ENCODE results near the gene IPPK. TPM values are rescaled to one million over a fixed set of nuclear protein-coding genes. Genes with fewer than 3 reads are reported as not detected.
A peak's percentile ranks its signal among the peaks of the same experiment; 100 is the strongest.

IPPK gene
- total RNA-seq, 2 donors from 2014 or later, result 10.3 to 14.0 TPM

DNA sequence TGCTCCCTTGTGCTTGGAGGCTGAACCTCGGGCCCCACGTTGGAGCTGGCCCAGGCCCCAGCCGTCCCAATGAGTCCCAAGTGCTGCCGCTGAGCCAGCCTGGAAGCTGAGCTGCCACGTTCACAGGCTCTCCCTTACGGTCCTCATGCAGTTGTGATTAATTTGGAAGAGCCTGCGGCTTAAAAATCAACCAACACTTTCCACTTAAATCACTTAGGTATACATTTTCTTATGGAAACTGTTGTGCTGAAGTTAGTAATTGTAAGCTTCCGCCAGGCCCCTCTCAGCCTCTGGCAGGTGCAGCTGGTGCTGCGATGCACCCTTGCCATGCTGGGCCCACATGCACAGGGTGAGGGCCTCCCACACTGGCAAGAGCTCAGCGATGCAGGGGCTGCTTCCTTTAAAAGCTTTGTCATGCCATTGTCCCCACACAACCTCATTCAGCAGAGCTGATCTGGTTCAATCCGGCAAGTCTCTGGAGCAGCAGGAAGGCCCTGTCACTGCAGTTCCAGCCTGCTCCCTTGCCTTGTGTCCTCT is 61.0 kb downstream of the IPPK start:
- intact Hi-C loops (cut with DNase I), result no loop called here
- H3K27ac ChIP-seq, result peak overlapping the region in 1 of 2 donors; percentile 65
- no peaks in the 10 kb centered on the region for H3K4me1 ChIP-seq (replicated peaks)
- WGBS, result 66% methylated on average over 11 of the region's 11 CpGs
- TF ChIP-seq POLR2AphosphoS5 (IDR thresholded peaks at IDR 0.05), result no peak
- no peak for TF ChIP-seq POLR2A (IDR thresholded peaks at IDR 0.05)
- H3K9me3 ChIP-seq, result no peaks in the 10 kb centered on the region
- H3K36me3 ChIP-seq, result no peaks in the 10 kb centered on the region
- DNase-seq (ENCODE audit: low spot score), result no peak
- no peak overlapping the region for H3K4me3 ChIP-seq
- no peaks in the 10 kb centered on the region for H3K27me3 ChIP-seq (replicated peaks; ENCODE audit: insufficient read depth)

DNA sequence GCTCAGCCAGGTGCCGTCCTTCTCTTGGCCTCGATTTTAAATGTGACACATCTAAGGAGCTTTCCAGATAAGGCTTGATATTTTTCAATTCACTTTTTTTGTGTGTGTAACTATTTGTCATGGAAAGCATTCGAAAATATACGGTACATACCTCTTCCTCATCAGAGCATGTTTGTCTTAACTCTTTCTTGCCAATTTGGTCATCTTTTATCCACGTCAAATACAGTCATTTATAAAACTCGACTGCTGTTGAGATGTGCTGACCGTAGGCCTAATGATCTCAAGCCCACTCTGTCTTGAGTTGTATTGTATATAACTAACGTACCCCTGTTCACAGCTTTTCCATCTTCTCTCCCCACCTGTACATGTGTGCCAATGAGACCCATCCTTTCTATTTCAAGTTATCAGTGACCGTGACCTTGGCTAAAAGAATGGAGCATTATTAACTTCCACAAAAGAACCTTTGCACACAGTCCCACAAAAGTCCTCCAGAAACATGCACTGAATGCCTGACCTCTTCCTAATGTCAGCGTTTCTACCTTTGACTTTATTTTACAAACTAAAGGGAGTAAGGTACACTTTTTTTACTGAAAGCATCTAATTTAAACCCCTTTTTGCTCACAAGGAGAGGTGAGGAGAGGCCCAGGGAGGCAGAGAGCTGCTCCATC is 61.6 kb downstream of the IPPK start:
- H3K36me3 ChIP-seq, result no peaks in the 10 kb centered on the region
- 67% methylated on average over 10 of the region's 10 CpGs for WGBS
- H3K4me3 ChIP-seq, result no peak overlapping the region
- H3K27me3 ChIP-seq (replicated peaks; ENCODE audit: insufficient read depth), result no peaks in the 10 kb centered on the region
- peak overlapping the region in 1 of 2 donors; percentile 65 for H3K27ac ChIP-seq
- H3K4me1 ChIP-seq (replicated peaks), result no peaks in the 10 kb centered on the region
- no peak for DNase-seq (ENCODE audit: low spot score)
- no peaks in the 10 kb centered on the region for H3K9me3 ChIP-seq
- TF ChIP-seq, protein P1, sequence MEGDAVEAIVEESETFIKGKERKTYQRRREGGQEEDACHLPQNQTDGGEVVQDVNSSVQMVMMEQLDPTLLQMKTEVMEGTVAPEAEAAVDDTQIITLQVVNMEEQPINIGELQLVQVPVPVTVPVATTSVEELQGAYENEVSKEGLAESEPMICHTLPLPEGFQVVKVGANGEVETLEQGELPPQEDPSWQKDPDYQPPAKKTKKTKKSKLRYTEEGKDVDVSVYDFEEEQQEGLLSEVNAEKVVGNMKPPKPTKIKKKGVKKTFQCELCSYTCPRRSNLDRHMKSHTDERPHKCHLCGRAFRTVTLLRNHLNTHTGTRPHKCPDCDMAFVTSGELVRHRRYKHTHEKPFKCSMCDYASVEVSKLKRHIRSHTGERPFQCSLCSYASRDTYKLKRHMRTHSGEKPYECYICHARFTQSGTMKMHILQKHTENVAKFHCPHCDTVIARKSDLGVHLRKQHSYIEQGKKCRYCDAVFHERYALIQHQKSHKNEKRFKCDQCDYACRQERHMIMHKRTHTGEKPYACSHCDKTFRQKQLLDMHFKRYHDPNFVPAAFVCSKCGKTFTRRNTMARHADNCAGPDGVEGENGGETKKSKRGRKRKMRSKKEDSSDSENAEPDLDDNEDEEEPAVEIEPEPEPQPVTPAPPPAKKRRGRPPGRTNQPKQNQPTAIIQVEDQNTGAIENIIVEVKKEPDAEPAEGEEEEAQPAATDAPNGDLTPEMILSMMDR (IDR thresholded peaks at IDR 0.05), result no peak
- no peak for TF ChIP-seq POLR2A (IDR thresholded peaks at IDR 0.05)
- no peak for TF ChIP-seq POLR2AphosphoS5 (IDR thresholded peaks at IDR 0.05)
- intact Hi-C loops (cut with DNase I), result no loop called here

DNA sequence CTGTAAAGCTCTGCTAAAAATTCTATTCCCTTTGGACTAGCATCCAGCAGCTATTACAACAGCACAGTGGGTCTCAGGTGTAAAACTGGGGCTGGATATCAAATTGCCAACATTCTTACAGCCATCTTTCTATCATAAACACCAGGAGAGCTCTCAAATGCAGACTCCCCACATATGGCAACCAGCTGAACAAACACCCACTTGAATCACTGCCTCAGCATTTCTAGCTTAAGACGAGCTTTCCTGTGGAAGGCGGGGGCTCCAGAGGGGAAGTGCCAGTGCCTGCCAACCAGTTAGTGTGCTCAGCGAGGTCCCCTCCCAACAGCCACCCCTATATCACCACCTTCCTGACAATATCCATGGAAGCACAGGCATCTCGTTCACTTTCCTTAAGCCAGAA is 62.2 kb downstream of the IPPK start:
- Histone ChIP-seq H3K27me3 (replicated peaks; ENCODE audit: insufficient read depth) (no peaks in the 10 kb centered on the region), H3K4me1 (replicated peaks) (no peaks in the 10 kb centered on the region), H3K4me3 (no peak overlapping the region), H3K9me3 (no peaks in the 10 kb centered on the region), H3K36me3 (no peaks in the 10 kb centered on the region), H3K27ac (no peak overlapping the region)
- DNase-seq (ENCODE audit: low spot score), result no peak
- intact Hi-C loops (cut with DNase I), result no loop called here
- TF ChIP-seq POLR2AphosphoS5 (IDR thresholded peaks at IDR 0.05), result no peak
- 22% methylated on average over 4 of the region's 4 CpGs for WGBS

DNA sequence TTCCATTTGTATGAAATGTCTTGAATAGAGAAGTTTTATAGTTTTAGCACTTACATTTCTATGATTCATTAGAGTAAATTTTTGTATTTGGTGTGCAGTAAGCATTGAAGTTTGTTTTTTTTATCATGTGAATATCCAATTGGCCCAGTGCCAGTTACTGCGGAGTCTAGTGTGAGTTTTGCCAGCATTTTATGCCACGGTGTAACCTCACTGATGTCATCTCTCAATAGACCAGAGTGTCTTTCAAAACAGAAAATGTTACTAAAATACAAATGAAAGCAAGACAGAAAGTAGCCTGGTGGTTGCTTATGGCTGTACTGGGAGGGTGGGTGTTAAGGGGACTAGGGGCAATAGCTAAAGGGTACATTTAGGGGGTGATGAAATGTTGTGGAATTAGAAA is 62.8 kb downstream of the IPPK start:
- DNase-seq (ENCODE audit: low spot score), result no peak
- no peaks in the 10 kb centered on the region for H3K36me3 ChIP-seq
- intact Hi-C loops (cut with DNase I), result no loop called here
- WGBS, result 4% methylated on average over 2 of the region's 2 CpGs
- H3K9me3 ChIP-seq, result no peaks in the 10 kb centered on the region
- H3K4me3 ChIP-seq, result no peak overlapping the region
- H3K27ac ChIP-seq, result no peak overlapping the region
- no peaks in the 10 kb centered on the region for H3K27me3 ChIP-seq (replicated peaks; ENCODE audit: insufficient read depth)
- TF ChIP-seq POLR2A (IDR thresholded peaks at IDR 0.05) (no peak), POLR2AphosphoS5 (IDR thresholded peaks at IDR 0.05) (no peak)
- TF ChIP-seq, protein P1 (IDR thresholded peaks at IDR 0.05), result no peak
- H3K4me1 ChIP-seq (replicated peaks), result no peaks in the 10 kb centered on the region

DNA sequence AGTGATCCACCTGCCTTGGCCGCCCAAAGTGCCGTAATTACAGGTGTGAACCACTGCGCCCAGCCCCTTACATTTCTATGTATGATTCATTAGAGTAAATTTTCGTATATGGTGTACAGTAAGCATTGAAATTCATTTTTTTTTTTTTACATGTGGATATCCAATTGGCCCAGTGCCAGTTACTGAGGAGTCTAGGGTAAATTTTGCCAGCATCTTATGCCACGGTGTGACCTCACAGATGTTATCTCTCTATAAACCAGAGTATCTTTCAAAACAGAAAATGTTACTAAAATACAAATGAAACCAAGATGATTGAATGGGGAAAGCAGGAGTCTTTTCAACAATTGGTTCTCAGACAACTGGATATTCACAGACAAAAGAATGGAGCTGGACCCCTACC is 64.7 kb downstream of the IPPK start:
- no peak for TF ChIP-seq POLR2A (IDR thresholded peaks at IDR 0.05)
- TF ChIP-seq, protein P1 (IDR thresholded peaks at IDR 0.05), result no peak
- no peak for TF ChIP-seq POLR2AphosphoS5 (IDR thresholded peaks at IDR 0.05)
- Histone ChIP-seq H3K4me1 (replicated peaks) (no peaks in the 10 kb centered on the region), H3K9me3 (no peaks in the 10 kb centered on the region), H3K4me3 (no peak overlapping the region), H3K27ac (no peak overlapping the region), H3K27me3 (replicated peaks; ENCODE audit: insufficient read depth) (no peaks in the 10 kb centered on the region), H3K36me3 (no peaks in the 10 kb centered on the region)
- DNase-seq (ENCODE audit: low spot score), result no peak
- intact Hi-C loops (cut with DNase I), result no loop called here
- 92% methylated on average over 5 of the region's 5 CpGs for WGBS

DNA sequence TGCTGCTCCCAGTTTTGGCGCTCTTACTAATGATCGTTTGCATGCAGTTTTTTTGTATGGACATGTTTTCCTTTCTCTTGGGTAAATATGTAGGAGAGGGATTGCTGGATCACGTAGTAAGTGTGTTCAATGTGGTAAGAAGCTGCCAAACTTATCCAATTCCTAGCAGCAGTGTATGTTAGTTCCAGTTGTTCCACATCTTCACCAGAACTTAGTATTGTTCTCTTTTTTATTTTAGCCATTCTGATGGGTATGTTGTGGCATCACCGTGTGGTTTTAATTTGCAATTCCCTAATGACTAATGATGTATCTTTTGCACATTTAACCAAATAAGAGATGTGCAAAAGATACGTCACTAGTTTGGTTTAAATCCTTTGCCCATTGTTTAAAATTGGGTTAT is 65.9 kb downstream of the IPPK start:
- H3K9me3 ChIP-seq, result no peaks in the 10 kb centered on the region
- intact Hi-C loops (cut with DNase I), result no loop called here
- DNase-seq (ENCODE audit: low spot score), result no peak
- WGBS, result 92% methylated on average over 5 of the region's 5 CpGs
- no peaks in the 10 kb centered on the region for H3K36me3 ChIP-seq
- H3K4me3 ChIP-seq, result no peak overlapping the region
- no peaks in the 10 kb centered on the region for H3K4me1 ChIP-seq (replicated peaks)
- H3K27ac ChIP-seq, result no peak overlapping the region
- TF ChIP-seq POLR2A (IDR thresholded peaks at IDR 0.05) (no peak), POLR2AphosphoS5 (IDR thresholded peaks at IDR 0.05) (no peak)
- TF ChIP-seq, protein P1 (IDR thresholded peaks at IDR 0.05), result no peak
- no peaks in the 10 kb centered on the region for H3K27me3 ChIP-seq (replicated peaks; ENCODE audit: insufficient read depth)

Measured in prostate gland (tissue), 2 donors.